GM23338 (cell line): ENCODE data around the gene PIK3C3. TPM values are rescaled to one million over a fixed set of nuclear protein-coding genes. Genes with fewer than 3 reads are reported as not detected.

Source experiments
- ATAC-seq: fragments of 200-7000 bp; cut with Tn5 transposase; 3 replicates; pipeline ENCODE4 v1.9.1; 2020
- DNase-seq: peaks from one replicate; pipeline ENCODE4 v3.0.0-alpha.2; 2015; ENCODE audit warnings: low spot score
- H2AFZ ChIP-seq: fragments of 200-600 bp; sonication (generic); 2 replicates; pipeline ENCODE4 v1.8.0; 2016; ENCODE audit warnings: antibody characterized with exemption, mild to moderate bottlenecking, moderate library complexity
- H3F3A ChIP-seq: fragments of 200-600 bp; sonication (generic); replicated peaks from 2 replicates; pipeline ENCODE4 v1.8.0; 2017; ENCODE audit warnings: antibody characterized with exemption, mixed run types, low read depth
- H3K27ac ChIP-seq: fragments of 200-600 bp; sonication (generic); 2 replicates; pipeline ENCODE4 v1.6.1; 2016; ENCODE audit warnings: low read depth
- H3K27me3 ChIP-seq: fragments of 200-600 bp; sonication (generic); 2 replicates; pipeline ENCODE4 v1.8.0; 2016; ENCODE audit warnings: mild to moderate bottlenecking, mixed run types, moderate library complexity; ENCODE audit not compliant: insufficient read depth
- H3K36me3 ChIP-seq: fragments of 200-600 bp; sonication (generic); 2 replicates; pipeline ENCODE4 v1.8.0; 2016; ENCODE audit warnings: mild to moderate bottlenecking; ENCODE audit not compliant: insufficient read depth
- H3K4me1 ChIP-seq: fragments of 200-600 bp; sonication (generic); 2 replicates; pipeline ENCODE4 v1.8.0; 2016; ENCODE audit warnings: mild to moderate bottlenecking, moderate library complexity; ENCODE audit not compliant: insufficient read depth
- H3K4me2 ChIP-seq: fragments of 200-600 bp; sonication (generic); 2 replicates; pipeline ENCODE4 v1.7.1; 2017; ENCODE audit warnings: mixed run types
- H3K4me3 ChIP-seq: fragments of 200-600 bp; sonication (generic); 2 replicates; pipeline ENCODE4 v1.6.1; 2016; ENCODE audit warnings: mixed run types
- H3K79me2 ChIP-seq: fragments of 200-600 bp; sonication (generic); replicated peaks from 2 replicates; pipeline ENCODE4 v1.8.0; 2017; ENCODE audit warnings: mild to moderate bottlenecking; ENCODE audit not compliant: insufficient read depth
- H3K9me2 ChIP-seq: fragments of 200-600 bp; sonication (generic); 2 replicates; pipeline ENCODE4 v1.8.0; 2017; ENCODE audit not compliant: insufficient read depth
- H4K20me1 ChIP-seq: fragments of 200-600 bp; sonication (generic); replicated peaks from 2 replicates; pipeline ENCODE4 v1.8.0; 2017; ENCODE audit warnings: mild to moderate bottlenecking; ENCODE audit not compliant: insufficient read depth
- H3K27ac Mint-ChIP-seq: 2 replicates; pipeline ENCODE4 v1.8.0; 2020; ENCODE audit warnings: inconsistent platforms, mild to moderate bottlenecking, moderate library complexity, mixed read lengths
- H3K27me3 Mint-ChIP-seq: 3 replicates; pipeline ENCODE4 v1.8.0; 2022; ENCODE audit warnings: low read depth, mild to moderate bottlenecking, moderate library complexity, mixed read lengths, inconsistent platforms; ENCODE audit not compliant: insufficient read depth, poor library complexity
- H3K36me3 Mint-ChIP-seq: 3 replicates; pipeline ENCODE4 v1.8.0; 2021; ENCODE audit warnings: low read depth, mild to moderate bottlenecking, inconsistent platforms, moderate library complexity, mixed read lengths
- H3K4me1 Mint-ChIP-seq: 3 replicates; pipeline ENCODE4 v1.8.0; 2020; ENCODE audit warnings: mild to moderate bottlenecking, inconsistent platforms, mixed read lengths
- H3K4me3 Mint-ChIP-seq: 3 replicates; pipeline ENCODE4 v1.8.0; 2021; ENCODE audit warnings: moderate library complexity, mild to moderate bottlenecking, inconsistent platforms, mixed read lengths
- H3K9me3 Mint-ChIP-seq: 3 replicates; pipeline ENCODE4 v1.8.0; 2020; ENCODE audit warnings: moderate library complexity, mild to moderate bottlenecking, inconsistent platforms, mixed read lengths
- CREB1 ChIP-seq: fragments of 250-450 bp; sonication (Bioruptor Pico); IDR thresholded peaks from 2 replicates; pipeline ENCODE4 v1.5.0; 2020; ENCODE audit warnings: low read depth, mild to moderate bottlenecking, moderate library complexity
- ETS1 ChIP-seq: IDR thresholded peaks from 2 replicates; pipeline ENCODE4 v1.6.1; 2016; ENCODE audit warnings: antibody characterized with exemption
- EZH2 ChIP-seq: fragments of 200-600 bp; sonication (generic); IDR thresholded peaks from one replicate; pipeline ENCODE4 v1.8.0; 2017; ENCODE audit warnings: antibody characterized with exemption, mild to moderate bottlenecking, low read depth; ENCODE audit not compliant: unreplicated experiment
- EZH2phosphoT487 ChIP-seq: fragments of 200-600 bp; sonication (generic); IDR thresholded peaks from one replicate; pipeline ENCODE4 v1.8.1; 2018; ENCODE audit warnings: antibody characterized with exemption; ENCODE audit not compliant: unreplicated experiment
- NANOG ChIP-seq: IDR thresholded peaks from 2 replicates; pipeline ENCODE4 v1.6.1; 2016; ENCODE audit warnings: antibody characterized with exemption, borderline replicate concordance
- POLR2AphosphoS5 ChIP-seq: IDR thresholded peaks from 2 replicates; pipeline ENCODE4 v1.6.1; 2016; ENCODE audit warnings: antibody characterized with exemption, low read depth
- REST ChIP-seq: IDR thresholded peaks from one replicate; pipeline ENCODE4 v1.6.1; 2018; ENCODE audit warnings: antibody characterized with exemption; ENCODE audit not compliant: unreplicated experiment
- ZNF114 ChIP-seq: fragments of 250-450 bp; sonication (Bioruptor Pico); IDR thresholded peaks from 2 replicates; pipeline ENCODE4 v1.5.0; 2020; ENCODE audit warnings: mild to moderate bottlenecking, moderate library complexity
- ZNF331 ChIP-seq: fragments of 250-450 bp; sonication (Bioruptor Pico); IDR thresholded peaks from 2 replicates; pipeline ENCODE4 v1.5.0; 2020; ENCODE audit warnings: low read depth, mild to moderate bottlenecking, moderate library complexity
- ZNF462 ChIP-seq: fragments of 250-450 bp; sonication (Bioruptor Pico); IDR thresholded peaks from 2 replicates; pipeline ENCODE4 v1.5.0; 2020; ENCODE audit warnings: mild to moderate bottlenecking, moderate library complexity
- polyA plus RNA-seq: library from polyadenylated mRNA; unstranded; fragments of >200 nt; fragmentation: Nextera tagmentation; extraction: Ambion mirVana; gene quantifications from 2 replicates; pipeline ENCODE4 v1.2.1, GENCODE V29; 2016
- total RNA-seq: library from RNA; depleted of rRNA; stranded (reverse); fragments of >200 nt; shearing (Covaris generic); gene quantifications from 2 replicates; pipeline ENCODE4 v1.2.3, GENCODE V29; 2014

PIK3C3 gene
- total and polyA plus RNA-seq, 2 experiments from 2014 or later = 25.9 to 35.4 TPM

GRCh38 chr18:42067518-42067917 lies 112.5 kb downstream of the PIK3C3 start (continued):
- TF ChIP-seq REST = no peak
- no peak for TF ChIP-seq CREB1

GRCh38 chr18:42068030-42068429 lies 113.0 kb downstream of the PIK3C3 start:
- no peaks in the 10 kb centered on the region for H3K4me1 ChIP-seq
- H3K27ac ChIP-seq = no peak overlapping the region
- no peaks in the 10 kb centered on the region for H4K20me1 ChIP-seq
- Mint-ChIP-seq H3K9me3 (no peaks in the 10 kb centered on the region; the same call in 2 of the 3 replicates), H3K27ac (no peak overlapping the region), H3K4me1 (peaks cover 6% of the 10 kb centered on the region; the same call in 1 of the 3 replicates), H3K27me3 (peaks cover 3% of the 10 kb centered on the region), H3K4me3 (no peak overlapping the region), H3K36me3 (peaks cover 23% of the 10 kb centered on the region)
- no peak for DNase-seq
- no peaks in the 10 kb centered on the region for H3F3A ChIP-seq
- no peak overlapping the region for H2AFZ ChIP-seq
- H3K4me3 ChIP-seq = no peak overlapping the region
- H3K9me2 ChIP-seq = no peaks in the 10 kb centered on the region
- H3K79me2 ChIP-seq = no peaks in the 10 kb centered on the region
- no peaks in the 10 kb centered on the region for H3K36me3 ChIP-seq
- H3K4me2 ChIP-seq = no peak overlapping the region
- H3K27me3 ChIP-seq = no peaks in the 10 kb centered on the region
- ATAC-seq = no peak
- TF ChIP-seq EZH2 = no peak
- TF ChIP-seq ZNF462 = no peak
- no peak for TF ChIP-seq ZNF331 (CRISPR knock-in tag)
- TF ChIP-seq EZH2phosphoT487 = no peak
- no peak for TF ChIP-seq POLR2AphosphoS5
- no peak for TF ChIP-seq ZNF114 (CRISPR knock-in tag)
- no peak for TF ChIP-seq ETS1
- no peak for TF ChIP-seq REST
- TF ChIP-seq NANOG = no peak
